Bronchial epithelial cell (primary cell): ENCODE measurements around the gene CNTN5. TPM values are rescaled to one million over a fixed set of nuclear protein-coding genes. Genes with fewer than 3 reads are reported as not detected.

Experiments used
- DNase-seq: peaks from one replicate; pipeline ENCODE4 v3.0.0-alpha.2; 2010; ENCODE audit warnings: low read depth
- FAIRE-seq: peaks from 2 replicates; lab custom pipeline; 2011; peaks lifted over from hg19 to GRCh38; lab: Jason Lieb, UNC
- H3K27me3 ChIP-seq: 2 replicates; pipeline ENCODE4 v1.5.1; 2011; ENCODE audit warnings: low read length; ENCODE audit not compliant: control insufficient read depth, insufficient read depth
- H3K36me3 ChIP-seq: 2 replicates; pipeline ENCODE4 v1.5.1; 2011; ENCODE audit warnings: low read length; ENCODE audit not compliant: control insufficient read depth, insufficient read depth
- H3K4me3 ChIP-seq: 2 replicates; pipeline ENCODE4 v1.5.1; 2011; ENCODE audit warnings: mild to moderate bottlenecking, low read depth, low read length, control low read depth
- CTCF ChIP-seq: IDR thresholded peaks from 2 replicates; pipeline ENCODE4 v1.5.1; 2011; ENCODE audit warnings: mild to moderate bottlenecking, moderate library complexity, low read length, control low read depth, inconsistent platforms; ENCODE audit not compliant: insufficient read depth, severe bottlenecking
- total RNA-seq: library from RNA; depleted of rRNA; stranded (reverse); fragments of >200 nt; gene quantifications from 2 replicates; pipeline ENCODE4 v1.2.1, GENCODE V29; 2014

CNTN5 gene
- total RNA-seq, 1 donor from 2014 or later = not detected

- no peak for FAIRE-seq
- TF ChIP-seq CTCF = no peak
Observed at GRCh38 chr11:99534812-99535211, 514.1 kb downstream of the CNTN5 start.

GRCh38 chr11:99535406-99535805, 514.7 kb downstream of the CNTN5 start:
- H3K4me3 ChIP-seq = no peak overlapping the region
- FAIRE-seq (no peak), DNase-seq (no peak)
- no peaks in the 10 kb centered on the region for H3K27me3 ChIP-seq
- no peak for TF ChIP-seq CTCF
- no peaks in the 10 kb centered on the region for H3K36me3 ChIP-seq

More at GRCh38 chr11:99534812-99535211, 514.1 kb downstream of the CNTN5 start:
- Histone ChIP-seq H3K4me3 (no peak overlapping the region), H3K27me3 (no peaks in the 10 kb centered on the region), H3K36me3 (no peaks in the 10 kb centered on the region)
- peak; percentile 5 for DNase-seq

- Histone ChIP-seq H3K4me3 (no peak overlapping the region), H3K36me3 (no peaks in the 10 kb centered on the region)
- FAIRE-seq = no peak
Observed at GRCh38 chr11:99535819-99536218, 515.1 kb downstream of the CNTN5 start.

GRCh38 chr11:99537681-99538080, 516.9 kb downstream of the CNTN5 start:
- no peak for FAIRE-seq
- Histone ChIP-seq H3K36me3 (no peaks in the 10 kb centered on the region), H3K27me3 (no peaks in the 10 kb centered on the region), H3K4me3 (no peak overlapping the region)
- no peak for TF ChIP-seq CTCF
- DNase-seq = no peak

More at GRCh38 chr11:99535819-99536218, 515.1 kb downstream of the CNTN5 start:
- DNase-seq = no peak
- H3K27me3 ChIP-seq = no peaks in the 10 kb centered on the region
- TF ChIP-seq CTCF = no peak

DNA sequence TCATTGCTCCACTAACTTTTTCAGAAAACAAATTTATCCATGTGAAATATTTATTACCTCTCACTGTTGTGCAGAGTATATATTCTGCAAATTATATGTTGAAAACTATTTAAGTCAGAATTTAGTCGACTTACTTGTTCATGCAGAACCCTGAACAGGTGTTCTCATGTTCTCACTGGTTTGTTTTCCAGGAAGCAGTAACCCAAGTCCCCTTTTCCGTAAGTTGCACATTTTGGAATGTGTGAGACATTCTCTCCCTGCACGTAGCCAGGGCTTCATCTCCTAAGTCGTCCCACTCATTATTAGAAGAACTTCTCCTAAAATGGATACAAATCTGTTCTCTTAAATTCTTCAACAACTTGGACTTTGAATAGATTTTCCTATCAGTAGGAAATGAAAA, 524.9 kb downstream of the CNTN5 start:
- Histone ChIP-seq H3K4me3 (no peak overlapping the region), H3K27me3 (no peaks in the 10 kb centered on the region), H3K36me3 (no peaks in the 10 kb centered on the region)
- no peak for TF ChIP-seq CTCF
- FAIRE-seq (no peak), DNase-seq (no peak)

DNA sequence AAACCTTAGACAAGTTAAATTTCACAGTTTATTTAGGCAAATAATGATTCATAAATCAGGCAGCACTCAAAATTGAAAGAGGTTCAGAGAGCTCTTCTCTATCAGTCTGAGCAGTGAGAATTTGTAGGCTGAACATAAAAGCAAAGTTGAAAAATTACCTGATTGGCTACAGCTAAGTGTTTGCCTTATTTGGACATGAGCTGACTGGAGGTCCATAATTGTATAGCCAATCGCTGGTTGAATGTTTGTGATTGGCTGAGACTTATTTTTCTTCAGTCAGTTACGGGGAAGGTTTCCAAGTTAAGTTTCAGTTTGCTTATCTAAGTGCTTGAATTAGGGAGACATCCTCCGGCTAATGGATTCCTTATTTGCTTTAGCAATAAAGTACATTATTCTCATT, 527.5 kb downstream of the CNTN5 start:
- Histone ChIP-seq H3K4me3 (no peak overlapping the region), H3K36me3 (no peaks in the 10 kb centered on the region), H3K27me3 (no peaks in the 10 kb centered on the region)
- FAIRE-seq (no peak), DNase-seq (no peak)
- no peak for TF ChIP-seq CTCF
